Prostate gland (tissue), 2 donors: Measurements from ENCODE around the gene KCNQ1.

ENCODE experiments used
- CTCF ChIP-seq, 4 experiments: fragments of 200-600 bp in 2 of 4; fragments of 450-650 bp in 2 of 4; sonication (generic) in 2 of 4; IDR thresholded peaks; 1 replicate in 3 of 4; 2 replicates in 1 of 4; pipeline ENCODE4 v1.5.1; 2016 to 2019; ENCODE audit warnings: antibody characterized with exemption in 4 of 4, mild to moderate bottlenecking in 2 of 4, moderate library complexity in 2 of 4
- POLR2A ChIP-seq: fragments of 450-650 bp; IDR thresholded peaks from one replicate; pipeline ENCODE4 v1.6.1; 2016; ENCODE audit warnings: antibody characterized with exemption, mild to moderate bottlenecking

GRCh38 chr11:2415171-2415570, 29.6 kb upstream of the KCNQ1 start:
- TF ChIP-seq CTCF (IDR thresholded peaks at IDR 0.05) (no peak), POLR2A (no peak)
